IMR-90 (cell line): ENCODE measurements around the gene PTPRN2. TPM values are rescaled to one million over a fixed set of nuclear protein-coding genes. Genes with fewer than 3 reads are reported as not detected.

Source experiments
- ATAC-seq: fragments of 200-7000 bp; cut with Tn5 transposase; 2 replicates; pipeline ENCODE4 v1.9.1; 2020; ENCODE audit warnings: low read depth, mild to moderate bottlenecking, moderate library complexity
- BruUV-seq: library from RNA; stranded (reverse); fragments of 400-500 nt; replicated peaks from 2 replicates; lab custom pipeline; 2021; lab: Mats Ljungman, UMichigan
- CTCF ChIA-PET: fragments of 300-600 bp; formaldehyde crosslinking; extraction: SDS; loops from one replicate; lab custom pipeline; 2021; ENCODE audit warnings: antibody characterized with exemption; lab: Yijun Ruan, JAX
- POLR2A ChIA-PET: fragments of 300-600 bp; sonication (Branson Sonifier 250); formaldehyde crosslinking; loops from one replicate; lab custom pipeline; 2022; ENCODE audit warnings: antibody characterized with exemption; ENCODE audit not compliant: unreplicated experiment; lab: Charles Lee
- DNase-seq: peaks from one replicate; pipeline ENCODE4 v3.0.0; 2013
- H2AFZ ChIP-seq: replicated peaks from 2 replicates; pipeline ENCODE3; 2013; ENCODE audit warnings: low read length, mild to moderate bottlenecking; ENCODE audit not compliant: poor library complexity
- H2AK5ac ChIP-seq: 2 replicates; pipeline ENCODE4 v1.6.1; 2013; ENCODE audit warnings: low read depth, low read length, inconsistent platforms
- H2AK9ac ChIP-seq: replicated peaks from 2 replicates; pipeline ENCODE3; 2013; ENCODE audit warnings: mild to moderate bottlenecking, low read depth, low read length, moderate library complexity; ENCODE audit not compliant: poor library complexity
- H2BK120ac ChIP-seq: 2 replicates; pipeline ENCODE4 v1.6.1; 2013; ENCODE audit warnings: low read depth, low read length, inconsistent platforms
- H2BK15ac ChIP-seq: 3 replicates; pipeline ENCODE4 v1.6.1; 2013; ENCODE audit warnings: low read depth, low read length, inconsistent platforms
- H2BK20ac ChIP-seq: 2 replicates; pipeline ENCODE4 v1.6.1; 2013; ENCODE audit warnings: low read depth, mild to moderate bottlenecking, inconsistent platforms, low read length, moderate library complexity
- H2BK5ac ChIP-seq: 2 replicates; pipeline ENCODE4 v1.6.1; 2013; ENCODE audit warnings: mild to moderate bottlenecking, low read depth, low read length, inconsistent platforms; ENCODE audit not compliant: poor library complexity, severe bottlenecking
- H3K14ac ChIP-seq: replicated peaks from 2 replicates; pipeline ENCODE4 v1.6.1; 2013; ENCODE audit warnings: low read depth, low read length, inconsistent platforms
- H3K18ac ChIP-seq: 2 replicates; pipeline ENCODE4 v1.6.1; 2013; ENCODE audit warnings: low read depth, low read length, control low read depth
- H3K23ac ChIP-seq: 2 replicates; pipeline ENCODE4 v1.6.1; 2013; ENCODE audit warnings: low read depth, low read length, inconsistent platforms
- H3K27ac ChIP-seq: 2 replicates; pipeline ENCODE4 v1.5.1; 2013; ENCODE audit warnings: mild to moderate bottlenecking, control low read depth, low read length; ENCODE audit not compliant: insufficient read depth
- H3K27me3 ChIP-seq: 2 replicates; pipeline ENCODE4 v1.6.1; 2013; ENCODE audit warnings: low read length; ENCODE audit not compliant: control insufficient read depth, insufficient read depth
- H3K36me3 ChIP-seq: 2 replicates; pipeline ENCODE4 v1.6.1; 2013; ENCODE audit warnings: low read length, mixed read lengths; ENCODE audit not compliant: control insufficient read depth, insufficient read depth
- H3K4ac ChIP-seq: 2 replicates; pipeline ENCODE4 v1.6.1; 2013; ENCODE audit warnings: low read depth, low read length, inconsistent platforms
- H3K4me1 ChIP-seq: 2 replicates; pipeline ENCODE4 v1.6.1; 2013; ENCODE audit warnings: low read length, mixed read lengths; ENCODE audit not compliant: control insufficient read depth, insufficient read depth
- H3K4me2 ChIP-seq: 2 replicates; pipeline ENCODE4 v1.6.1; 2013; ENCODE audit warnings: low read depth, mild to moderate bottlenecking, control low read depth, low read length, moderate library complexity
- H3K4me3 ChIP-seq: 2 replicates; pipeline ENCODE4 v1.5.1; 2013; ENCODE audit warnings: low read depth, mild to moderate bottlenecking, control low read depth, low read length, moderate library complexity; ENCODE audit not compliant: insufficient read depth
- H3K56ac ChIP-seq: 2 replicates; pipeline ENCODE4 v1.6.1; 2013; ENCODE audit warnings: low read length, inconsistent platforms; ENCODE audit not compliant: insufficient read depth; ENCODE audit errors: extremely low read depth
- H3K79me1 ChIP-seq, 2 experiments: 2 replicates each; pipeline ENCODE4 v1.6.1; 2013; ENCODE audit warnings: low read length in 2 of 2, inconsistent platforms in 1 of 2, low read depth in 1 of 2
- H3K9ac ChIP-seq: 2 replicates; pipeline ENCODE4 v1.6.1; 2013; ENCODE audit warnings: low read depth, low read length, control low read depth
- H3K9me1 ChIP-seq: 2 replicates; pipeline ENCODE4 v1.6.1; 2013; ENCODE audit warnings: low read length, inconsistent platforms; ENCODE audit not compliant: insufficient read depth
- H3K9me3 ChIP-seq: 2 replicates; pipeline ENCODE4 v1.6.1; 2013; ENCODE audit warnings: low read length; ENCODE audit not compliant: control insufficient read depth, insufficient read depth
- H4K20me1 ChIP-seq: 2 replicates; pipeline ENCODE4 v1.6.1; 2013; ENCODE audit warnings: low read length, inconsistent platforms; ENCODE audit not compliant: insufficient read depth
- H4K5ac ChIP-seq: 2 replicates; pipeline ENCODE4 v1.6.1; 2013; ENCODE audit warnings: mild to moderate bottlenecking, low read depth, low read length, control low read depth
- H4K8ac ChIP-seq, 2 experiments: 2 replicates each; pipeline ENCODE4 v1.6.1; 2013; ENCODE audit warnings: low read depth in 2 of 2, low read length in 2 of 2, control low read depth in 1 of 2, inconsistent platforms in 1 of 2
- H4K91ac ChIP-seq: 2 replicates; pipeline ENCODE4 v1.6.1; 2013; ENCODE audit warnings: low read depth, low read length, inconsistent platforms; ENCODE audit not compliant: insufficient read depth
- CEBPB ChIP-seq: IDR thresholded peaks from 2 replicates; pipeline ENCODE4 v1.6.1; 2012; ENCODE audit warnings: low read depth, low read length, improper control_type of control experiment
- CHD1 ChIP-seq: IDR thresholded peaks from 2 replicates; pipeline ENCODE4 v1.6.1; 2012; ENCODE audit warnings: low read depth, low read length, improper control_type of control experiment
- MXI1 ChIP-seq: IDR thresholded peaks from 2 replicates; pipeline ENCODE4 v1.6.1; 2012; ENCODE audit warnings: low read depth, mild to moderate bottlenecking, low read length, moderate library complexity, borderline replicate concordance
- NFE2L2 ChIP-seq: fragments of 150-350 bp; IDR thresholded peaks from 2 replicates; pipeline ENCODE4 v1.6.1; 2016; ENCODE audit warnings: low read depth, mild to moderate bottlenecking, low read length
- RFX5 ChIP-seq: IDR thresholded peaks from 2 replicates; pipeline ENCODE4 v1.8.0; 2012; ENCODE audit warnings: low read depth, mild to moderate bottlenecking, low read length, moderate library complexity
- SMC3 ChIP-seq: fragments of 150-350 bp; IDR thresholded peaks from 2 replicates; pipeline ENCODE4 v1.6.1; 2016; ENCODE audit warnings: low read depth, mild to moderate bottlenecking, antibody characterized with exemption, low read length, moderate library complexity
- USF2 ChIP-seq: fragments of 150-350 bp; IDR thresholded peaks from 2 replicates; pipeline ENCODE4 v1.6.1; 2017; ENCODE audit warnings: mild to moderate bottlenecking, antibody characterized with exemption, low read length, low read depth
- WGBS, 2 experiments: methylation state at CpG; one replicate each; pipeline versions ENCODE4 v1.1.5 to v1.1.7; 2013; ENCODE audit warnings: missing lambda C conversion rate in 2 of 2; ENCODE audit not compliant: insufficient read length in 1 of 2; ENCODE audit errors: extremely low coverage in 2 of 2; 5-methylcytosine and 5-hydroxymethylcytosine counted together
- dilution Hi-C: fragments of 300-500 bp; cut with HindIII; formaldehyde crosslinking; loops from one replicate; pipeline ENCODE4 v1.14.3; 2018; ENCODE audit warnings: low sequenced_read_pairs; ENCODE audit not compliant: unreplicated experiment
- in situ Hi-C: fragments of 300-500 bp; cut with MboI; formaldehyde crosslinking; loops from 3 replicates; pipeline ENCODE4 v1.14.3; 2019; ENCODE audit warnings: low sequenced_read_pairs, inconsistent platforms, mixed read lengths
- intact Hi-C: fragments of 100-400 bp; cut with micrococcal nuclease; formaldehyde crosslinking; loops from 2 replicates; pipeline ENCODE4 v1.10.0; 2022
- polyA plus RNA-seq, 3 experiments: library from polyadenylated mRNA; depleted of rRNA; stranded (reverse); fragments of >200 nt; gene quantifications; 2 replicates each; pipeline ENCODE4 v1.2.3, GENCODE V29; 2012; ENCODE audit warnings: low replicate concordance in 1 of 3
- total RNA-seq: library from RNA; depleted of rRNA; stranded (reverse); fragments of >200 nt; gene quantifications from 2 replicates; pipeline ENCODE4 v1.2.3, GENCODE V29; 2012
- TF ChIP-seq, protein P1 (sequence below): fragments of 150-350 bp; IDR thresholded peaks from 2 replicates; pipeline ENCODE4 v1.6.1; 2016; ENCODE audit warnings: low read depth, mild to moderate bottlenecking, low read length, moderate library complexity, borderline replicate concordance
- TF ChIP-seq, protein P2 (sequence below): conservative IDR thresholded peaks from 2 replicates; pipeline ENCODE4 v1.5.1; 2012; ENCODE audit warnings: mild to moderate bottlenecking, low read depth, low read length, improper control_type of control experiment

Gene PTPRN2
- total and polyA plus RNA-seq, 2 of the 4 experiments (the other 2 are of a cell fraction), result 0.03 TPM; not detected in 1

DNA sequence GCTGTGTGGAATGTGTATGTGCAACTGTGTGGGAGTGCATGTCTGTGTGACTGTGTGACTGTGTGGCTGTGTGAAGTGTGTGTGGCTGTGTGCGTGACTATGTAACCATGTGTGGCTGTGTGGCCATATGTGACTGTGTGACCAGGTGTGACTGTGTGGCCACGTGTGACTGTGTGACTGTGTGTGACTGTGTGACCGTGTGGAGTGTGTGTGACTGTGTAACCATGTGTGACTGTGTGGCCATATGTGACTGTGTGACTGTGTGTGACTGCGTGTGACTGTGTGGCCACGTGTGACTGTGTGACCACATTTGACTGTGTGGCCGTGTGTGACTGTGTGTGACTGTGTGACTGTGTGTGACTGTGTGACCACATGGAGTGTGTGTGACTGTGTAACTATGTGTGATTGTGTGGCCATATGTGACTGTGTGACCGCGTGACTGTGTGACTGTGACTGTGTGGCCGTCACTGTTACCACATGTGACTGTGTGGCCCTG, 747.9 kb downstream of the PTPRN2 start:
- no peak for TF ChIP-seq NFE2L2
- TF ChIP-seq CEBPB, result no peak
- TF ChIP-seq, protein P1, sequence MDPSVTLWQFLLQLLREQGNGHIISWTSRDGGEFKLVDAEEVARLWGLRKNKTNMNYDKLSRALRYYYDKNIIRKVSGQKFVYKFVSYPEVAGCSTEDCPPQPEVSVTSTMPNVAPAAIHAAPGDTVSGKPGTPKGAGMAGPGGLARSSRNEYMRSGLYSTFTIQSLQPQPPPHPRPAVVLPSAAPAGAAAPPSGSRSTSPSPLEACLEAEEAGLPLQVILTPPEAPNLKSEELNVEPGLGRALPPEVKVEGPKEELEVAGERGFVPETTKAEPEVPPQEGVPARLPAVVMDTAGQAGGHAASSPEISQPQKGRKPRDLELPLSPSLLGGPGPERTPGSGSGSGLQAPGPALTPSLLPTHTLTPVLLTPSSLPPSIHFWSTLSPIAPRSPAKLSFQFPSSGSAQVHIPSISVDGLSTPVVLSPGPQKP, result no peak
- TF ChIP-seq USF2, result no peak
- TF ChIP-seq, protein P2, sequence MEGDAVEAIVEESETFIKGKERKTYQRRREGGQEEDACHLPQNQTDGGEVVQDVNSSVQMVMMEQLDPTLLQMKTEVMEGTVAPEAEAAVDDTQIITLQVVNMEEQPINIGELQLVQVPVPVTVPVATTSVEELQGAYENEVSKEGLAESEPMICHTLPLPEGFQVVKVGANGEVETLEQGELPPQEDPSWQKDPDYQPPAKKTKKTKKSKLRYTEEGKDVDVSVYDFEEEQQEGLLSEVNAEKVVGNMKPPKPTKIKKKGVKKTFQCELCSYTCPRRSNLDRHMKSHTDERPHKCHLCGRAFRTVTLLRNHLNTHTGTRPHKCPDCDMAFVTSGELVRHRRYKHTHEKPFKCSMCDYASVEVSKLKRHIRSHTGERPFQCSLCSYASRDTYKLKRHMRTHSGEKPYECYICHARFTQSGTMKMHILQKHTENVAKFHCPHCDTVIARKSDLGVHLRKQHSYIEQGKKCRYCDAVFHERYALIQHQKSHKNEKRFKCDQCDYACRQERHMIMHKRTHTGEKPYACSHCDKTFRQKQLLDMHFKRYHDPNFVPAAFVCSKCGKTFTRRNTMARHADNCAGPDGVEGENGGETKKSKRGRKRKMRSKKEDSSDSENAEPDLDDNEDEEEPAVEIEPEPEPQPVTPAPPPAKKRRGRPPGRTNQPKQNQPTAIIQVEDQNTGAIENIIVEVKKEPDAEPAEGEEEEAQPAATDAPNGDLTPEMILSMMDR, result no peak
- no peak for TF ChIP-seq CHD1
- no peak for TF ChIP-seq SMC3
- TF ChIP-seq RFX5, result no peak
- no peak for TF ChIP-seq MXI1
- POLR2A ChIA-PET, result no interaction called here
- no peak overlapping the region for H3K27ac ChIP-seq
- H3K79me1 ChIP-seq, result no peaks in the 10 kb centered on the region
- in situ Hi-C loops, result no loop called here
- no peak overlapping the region for H3K4me3 ChIP-seq
- H3K9me3 ChIP-seq, result peaks cover 54% of the 10 kb centered on the region
- no peak overlapping the region for H3K18ac ChIP-seq
- no peak overlapping the region for H4K91ac ChIP-seq
- H2BK20ac ChIP-seq, result no peak overlapping the region
- no peak overlapping the region for H2BK120ac ChIP-seq
- BruUV-seq, result no TSS peak
- no peaks in the 10 kb centered on the region for H3K9me1 ChIP-seq
- no peak overlapping the region for H3K9ac ChIP-seq
- CTCF ChIA-PET, result no interaction called here
- 78% methylated on average over 3 of the region's 9 CpGs; no CpG with 5 or more reads in 1 of the 2 experiments for WGBS, 2 experiments
- no peaks in the 10 kb centered on the region for H3K36me3 ChIP-seq
- H3K27me3 ChIP-seq, result no peaks in the 10 kb centered on the region
- intact Hi-C loops, result no loop called here
- dilution Hi-C loops, result no loop called here
- no peak overlapping the region for H2AK5ac ChIP-seq
- DNase-seq (no peak), ATAC-seq (no peak)
- H4K5ac ChIP-seq, result no peak overlapping the region
- no peaks in the 10 kb centered on the region for H4K20me1 ChIP-seq
- H4K8ac ChIP-seq, result no peak overlapping the region
- no peaks in the 10 kb centered on the region for H3K4me1 ChIP-seq
- no peak overlapping the region for H2BK5ac ChIP-seq
- no peak overlapping the region for H3K4me2 ChIP-seq
- H3K4ac ChIP-seq, result no peak overlapping the region
- H3K23ac ChIP-seq, result no peak overlapping the region
- no peak overlapping the region for H3K14ac ChIP-seq
- H2BK15ac ChIP-seq, result no peak overlapping the region
- no peak overlapping the region for H2AFZ ChIP-seq
- H3K56ac ChIP-seq, result no peak overlapping the region
- no peak overlapping the region for H2AK9ac ChIP-seq
